Karpas-422 (cell line): ENCODE measurements around the gene WDR26. TPM values are rescaled to one million over a fixed set of nuclear protein-coding genes. Genes with fewer than 3 reads are reported as not detected.

Source experiments
- DNase-seq: peaks from one replicate; pipeline ENCODE4 v3.0.0-alpha.2; 2015
- H2AFZ ChIP-seq: fragments of 200-600 bp; sonication (generic); 2 replicates; pipeline ENCODE4 v1.6.1; 2014; ENCODE audit warnings: antibody characterized with exemption, low read length, mixed read lengths
- H3K27ac ChIP-seq: fragments of 200-600 bp; sonication (generic); 2 replicates; pipeline ENCODE4 v1.5.1; 2014; ENCODE audit warnings: mild to moderate bottlenecking, low read length, moderate library complexity
- H3K27me3 ChIP-seq: fragments of 200-600 bp; sonication (generic); 2 replicates; pipeline ENCODE4 v1.6.1; 2014; ENCODE audit warnings: low read length, mixed read lengths
- H3K36me3 ChIP-seq: fragments of 200-600 bp; sonication (generic); 2 replicates; pipeline ENCODE4 v1.6.1; 2014; ENCODE audit warnings: low read length, mixed read lengths; ENCODE audit not compliant: insufficient read depth
- H3K4me1 ChIP-seq: fragments of 200-600 bp; sonication (generic); 2 replicates; pipeline ENCODE4 v1.6.1; 2014; ENCODE audit warnings: mild to moderate bottlenecking, low read length, mixed read lengths
- H3K4me2 ChIP-seq: fragments of 200-600 bp; sonication (generic); 2 replicates; pipeline ENCODE4 v1.6.1; 2014; ENCODE audit warnings: low read length, low read depth, mild to moderate bottlenecking; ENCODE audit not compliant: poor library complexity, severe bottlenecking
- H3K4me3 ChIP-seq: fragments of 200-600 bp; sonication (generic); 2 replicates; pipeline ENCODE4 v1.5.1; 2014; ENCODE audit warnings: mild to moderate bottlenecking, antibody characterized with exemption, low read length, mixed read lengths
- H3K79me2 ChIP-seq: fragments of 200-600 bp; sonication (generic); 2 replicates; pipeline ENCODE4 v1.6.1; 2014; ENCODE audit warnings: mild to moderate bottlenecking, low read length, mixed read lengths
- H3K9ac ChIP-seq: fragments of 200-600 bp; sonication (generic); 2 replicates; pipeline ENCODE4 v1.6.0; 2014; ENCODE audit warnings: low read length
- H3K9me2 ChIP-seq: fragments of 200-600 bp; sonication (generic), shearing (Covaris generic); replicated peaks from 2 replicates; pipeline ENCODE4 v1.6.0; 2014; ENCODE audit warnings: mild to moderate bottlenecking, low read length, moderate library complexity; ENCODE audit not compliant: insufficient read depth
- H3K9me3 ChIP-seq: fragments of 300-700, 200-600 bp; sonication (generic); 2 replicates; pipeline ENCODE4 v1.6.1; 2014; ENCODE audit warnings: low read length, mixed read lengths
- H4K20me1 ChIP-seq: fragments of 200-600 bp; sonication (generic); 2 replicates; pipeline ENCODE4 v1.6.1; 2014; ENCODE audit warnings: mild to moderate bottlenecking, antibody characterized with exemption, low read length, low read depth; ENCODE audit not compliant: insufficient read depth
- total RNA-seq: library from RNA; depleted of rRNA; stranded (reverse); fragments of >200 nt; shearing (Covaris generic); gene quantifications from 2 replicates; pipeline ENCODE4 v1.2.3, GENCODE V29; 2014; ENCODE audit warnings: low replicate concordance

WDR26 gene
- total RNA-seq, 1 experiment from 2014 or later: 95.2 TPM

DNA sequence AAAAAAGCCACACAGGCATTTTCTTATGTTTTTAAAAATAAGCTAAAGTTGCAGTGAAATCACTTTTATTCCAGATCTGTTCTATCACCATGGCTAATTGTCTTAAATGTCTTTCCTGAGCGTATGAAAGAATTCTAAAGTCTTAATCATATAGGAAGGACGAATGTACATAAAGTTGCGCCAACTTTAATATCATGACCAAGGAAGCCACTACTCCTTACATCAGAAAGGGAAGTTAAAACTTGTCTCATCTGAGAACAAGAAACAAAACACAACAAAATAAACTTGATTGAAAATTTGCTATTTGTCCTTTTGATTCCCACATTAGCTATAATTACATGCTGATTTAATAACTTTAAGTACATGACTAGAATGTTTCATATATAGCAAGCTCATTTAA, 51.4 kb downstream of the WDR26 start:
- Histone ChIP-seq H3K27ac (no peak overlapping the region), H4K20me1 (no peaks in the 10 kb centered on the region), H3K4me1 (peaks cover 25% of the 10 kb centered on the region), H3K4me2 (no peak overlapping the region), H3K27me3 (no peaks in the 10 kb centered on the region), H3K9me2 (no peaks in the 10 kb centered on the region), H3K9me3 (no peaks in the 10 kb centered on the region), H3K4me3 (no peak overlapping the region), H3K79me2 (no peaks in the 10 kb centered on the region), H3K9ac (no peak overlapping the region), H2AFZ (no peak overlapping the region), H3K36me3 (peaks cover 18% of the 10 kb centered on the region; the same call in 1 of the 2 replicates)
- DNase-seq: no peak

DNA sequence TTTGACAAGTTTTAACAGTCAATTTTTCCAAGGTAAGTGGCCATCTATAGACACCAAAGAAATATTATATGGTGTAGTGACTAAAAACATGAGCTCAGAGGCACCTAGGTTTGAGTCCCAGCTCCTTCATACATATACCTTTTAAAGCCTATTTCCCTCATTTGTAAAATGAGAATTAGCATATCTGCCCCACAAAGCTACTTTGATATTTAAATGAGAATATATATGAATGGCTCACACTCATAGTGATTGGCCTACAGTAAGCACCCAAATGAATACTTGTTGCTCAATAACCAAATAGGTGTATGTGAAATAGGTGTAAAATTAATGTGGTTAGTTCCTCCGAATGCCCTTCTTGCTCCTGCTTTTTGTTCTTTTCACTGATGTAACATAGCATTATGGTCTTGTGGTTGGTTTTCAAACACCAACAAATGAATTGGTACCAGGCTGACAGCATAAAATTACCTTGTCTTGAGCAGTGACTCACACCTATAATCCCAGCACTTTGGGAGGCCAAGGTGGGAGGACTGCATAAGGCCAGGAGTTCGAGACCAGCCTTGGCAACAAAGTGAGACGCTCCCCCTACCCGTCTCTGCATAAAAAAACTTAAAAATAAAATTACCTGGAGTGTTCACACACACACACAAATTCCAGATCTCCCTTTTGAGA, 52.6 kb downstream of the WDR26 start:
- H3K9ac ChIP-seq: no peak overlapping the region
- no peak overlapping the region for H3K27ac ChIP-seq
- no peak overlapping the region for H3K4me2 ChIP-seq
- no peak overlapping the region for H2AFZ ChIP-seq
- H3K4me1 ChIP-seq: peaks cover 15% of the 10 kb centered on the region
- H3K9me3 ChIP-seq: no peaks in the 10 kb centered on the region
- peaks cover 14% of the 10 kb centered on the region for H3K36me3 ChIP-seq
- no peaks in the 10 kb centered on the region for H3K27me3 ChIP-seq
- H3K9me2 ChIP-seq: no peaks in the 10 kb centered on the region
- H4K20me1 ChIP-seq: no peaks in the 10 kb centered on the region
- no peak overlapping the region for H3K4me3 ChIP-seq
- no peak for DNase-seq
- H3K79me2 ChIP-seq: no peaks in the 10 kb centered on the region

DNA sequence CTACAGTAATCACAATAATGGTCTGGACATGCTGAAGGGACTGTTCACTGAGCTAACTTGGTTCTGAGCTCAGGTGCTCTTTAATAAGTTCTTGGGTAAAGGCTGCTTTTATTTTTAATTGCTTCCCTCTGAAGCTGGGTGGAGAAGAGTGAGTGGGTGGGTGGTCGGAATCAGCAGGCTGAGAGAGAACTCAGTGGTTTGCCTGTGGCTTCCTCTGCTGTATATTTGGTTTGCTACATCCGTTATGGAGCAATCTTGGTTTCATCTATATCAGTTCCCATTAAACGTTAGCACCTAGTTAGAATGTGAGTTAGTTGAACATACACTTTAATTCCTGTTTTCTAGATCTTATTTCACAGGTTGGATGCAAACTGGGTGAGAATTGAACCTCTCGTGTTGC, 54.6 kb downstream of the WDR26 start:
- no peak for DNase-seq
- no peaks in the 10 kb centered on the region for H3K9me3 ChIP-seq
- H3K4me2 ChIP-seq: no peak overlapping the region
- H3K9ac ChIP-seq: no peak overlapping the region
- H3K79me2 ChIP-seq: peaks cover 2% of the 10 kb centered on the region
- H3K4me3 ChIP-seq: no peak overlapping the region
- H3K27ac ChIP-seq: 0 out of 2 replicates have a peak overlapping the region, but pooled peaks have one; percentile 32
- no peaks in the 10 kb centered on the region for H3K27me3 ChIP-seq
- peaks cover 10% of the 10 kb centered on the region for H3K4me1 ChIP-seq
- H4K20me1 ChIP-seq: no peaks in the 10 kb centered on the region
- no peaks in the 10 kb centered on the region for H3K9me2 ChIP-seq
- H2AFZ ChIP-seq: no peak overlapping the region
- peaks cover 16% of the 10 kb centered on the region for H3K36me3 ChIP-seq

DNA sequence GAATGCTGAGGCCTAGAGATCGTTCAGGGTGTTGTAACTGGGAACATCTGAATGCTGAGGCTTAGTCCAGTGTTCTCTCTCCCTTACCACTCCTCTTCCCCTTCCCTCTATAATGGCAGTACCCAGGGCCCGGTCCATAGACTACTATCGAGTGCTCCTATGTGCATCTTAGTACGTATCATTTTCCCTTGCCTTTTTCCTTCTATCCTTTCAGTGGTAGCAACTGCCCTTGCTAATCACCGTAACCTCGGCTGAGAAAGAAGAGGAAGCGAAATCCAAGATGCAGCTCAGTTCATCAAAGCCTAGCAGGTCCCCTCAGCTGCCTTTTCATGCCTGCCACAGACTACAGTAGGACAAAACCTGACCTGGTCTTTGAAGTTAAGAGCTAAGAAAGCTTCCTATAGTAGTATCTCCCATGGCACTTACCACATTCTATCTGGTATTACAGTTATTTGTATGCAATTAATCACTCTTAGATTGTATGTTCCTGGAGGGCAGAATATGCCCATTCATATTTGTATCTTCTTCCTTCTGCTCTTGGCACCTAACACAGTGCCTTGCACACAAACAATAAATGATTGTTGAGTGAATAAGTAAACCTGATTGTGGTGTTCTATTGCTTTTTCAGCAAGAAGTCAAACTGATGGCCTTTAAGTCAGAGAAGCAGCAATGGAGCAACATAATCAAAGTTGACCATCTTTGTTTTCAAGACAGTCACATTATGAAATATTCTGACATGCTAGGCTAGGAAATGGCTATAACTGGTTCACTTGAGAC, 55.6 kb downstream of the WDR26 start:
- Histone ChIP-seq H3K9me3 (no peaks in the 10 kb centered on the region), H3K79me2 (peaks cover 6% of the 10 kb centered on the region), H3K9ac (no peak overlapping the region), H2AFZ (no peak overlapping the region), H3K4me3 (no peak overlapping the region), H3K27me3 (no peaks in the 10 kb centered on the region), H3K4me1 (peaks cover 10% of the 10 kb centered on the region), H3K4me2 (no peak overlapping the region), H3K9me2 (no peaks in the 10 kb centered on the region), H3K27ac (no peak overlapping the region), H4K20me1 (no peaks in the 10 kb centered on the region), H3K36me3 (peaks cover 18% of the 10 kb centered on the region)
- DNase-seq: no peak

DNA sequence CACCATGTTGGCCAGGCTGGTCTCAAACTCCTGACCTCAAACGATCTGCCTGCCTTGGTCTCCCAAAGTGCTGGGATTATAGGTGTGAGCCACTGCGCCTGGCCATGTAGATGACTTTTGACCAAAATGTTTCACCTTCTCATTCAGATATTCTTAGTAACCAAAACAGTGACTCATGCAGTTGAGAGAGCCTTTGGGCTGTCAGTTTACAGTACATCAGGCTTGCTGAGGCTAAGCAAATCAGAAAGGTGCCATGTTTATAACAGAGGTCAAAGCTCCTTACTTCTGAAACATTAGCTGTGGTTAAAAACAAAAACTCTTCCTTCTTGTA, 57.0 kb downstream of the WDR26 start:
- Histone ChIP-seq H4K20me1 (no peaks in the 10 kb centered on the region), H3K79me2 (peaks cover 12% of the 10 kb centered on the region), H3K4me1 (peaks cover 10% of the 10 kb centered on the region), H3K4me2 (no peak overlapping the region), H3K9me3 (no peaks in the 10 kb centered on the region), H3K4me3 (no peak overlapping the region), H3K27me3 (no peaks in the 10 kb centered on the region), H3K27ac (no peak overlapping the region), H3K9me2 (no peaks in the 10 kb centered on the region), H3K36me3 (peaks cover 28% of the 10 kb centered on the region), H3K9ac (no peak overlapping the region), H2AFZ (no peak overlapping the region)
- no peak for DNase-seq

DNA sequence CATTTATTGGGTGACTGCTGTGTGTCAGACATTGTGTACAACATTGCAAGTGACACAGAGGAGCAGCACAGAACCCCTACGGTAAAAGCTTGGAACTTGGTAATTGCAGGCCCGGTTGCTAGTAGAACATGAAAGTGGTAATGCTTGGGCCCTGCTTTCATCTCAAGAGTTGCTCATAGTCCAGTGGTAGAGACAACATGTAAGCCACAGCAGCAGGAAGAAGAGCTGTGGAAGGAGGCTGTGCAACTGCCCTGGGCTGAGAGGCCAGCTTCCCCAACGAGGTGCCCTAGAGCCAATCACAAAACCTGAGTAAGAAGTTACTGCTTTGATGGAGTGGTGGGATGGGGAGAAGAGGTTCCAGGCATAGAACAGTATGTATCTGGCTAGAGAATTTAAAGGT, 59.5 kb downstream of the WDR26 start:
- no peak for DNase-seq
- H3K27ac ChIP-seq: no peak overlapping the region

DNA sequence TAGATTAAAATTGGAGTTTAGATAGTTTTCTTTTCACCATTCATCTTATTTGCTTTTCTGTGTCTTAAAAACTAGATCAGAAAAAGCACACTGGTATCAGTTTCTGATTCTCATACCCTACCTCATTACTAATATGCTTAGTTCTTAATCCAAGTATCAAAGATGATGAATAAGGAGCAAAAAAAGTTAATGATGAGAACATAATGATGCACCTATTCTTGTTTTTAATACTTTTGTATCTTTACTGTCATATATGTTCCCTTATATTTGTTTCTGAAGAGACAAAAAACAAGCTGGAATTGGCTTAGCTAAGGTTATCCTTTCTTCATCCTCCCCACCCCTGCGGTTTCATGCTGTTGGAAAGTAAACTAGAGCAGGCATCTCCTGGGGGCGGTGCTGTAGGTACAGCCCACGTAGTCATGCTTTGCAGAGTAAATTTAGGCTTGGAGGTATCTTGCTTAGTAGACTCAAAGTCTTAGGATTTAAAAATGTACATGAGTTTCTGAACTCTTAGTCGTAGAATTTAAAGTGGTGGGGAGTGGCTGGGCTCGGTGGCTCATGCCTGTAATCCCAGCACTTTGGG, 61.5 kb downstream of the WDR26 start:
- Histone ChIP-seq H3K4me2 (no peak overlapping the region), H3K79me2 (peaks cover 32% of the 10 kb centered on the region), H3K27me3 (no peaks in the 10 kb centered on the region), H4K20me1 (no peaks in the 10 kb centered on the region), H3K9me2 (no peaks in the 10 kb centered on the region), H3K9ac (no peak overlapping the region), H3K9me3 (no peaks in the 10 kb centered on the region), H3K36me3 (peaks cover 53% of the 10 kb centered on the region), H3K4me1 (no peaks in the 10 kb centered on the region), H3K4me3 (no peak overlapping the region), H3K27ac (no peak overlapping the region), H2AFZ (no peak overlapping the region)
- DNase-seq: no peak

More for the DNA sequence above, 59.5 kb downstream of the WDR26 start:
- Histone ChIP-seq H3K9ac (no peak overlapping the region), H3K4me3 (no peak overlapping the region), H3K4me2 (no peak overlapping the region), H3K4me1 (no peaks in the 10 kb centered on the region), H3K9me2 (no peaks in the 10 kb centered on the region), H4K20me1 (no peaks in the 10 kb centered on the region), H3K36me3 (peaks cover 51% of the 10 kb centered on the region), H3K79me2 (peaks cover 29% of the 10 kb centered on the region), H3K9me3 (no peaks in the 10 kb centered on the region), H3K27me3 (no peaks in the 10 kb centered on the region), H2AFZ (no peak overlapping the region)

DNA sequence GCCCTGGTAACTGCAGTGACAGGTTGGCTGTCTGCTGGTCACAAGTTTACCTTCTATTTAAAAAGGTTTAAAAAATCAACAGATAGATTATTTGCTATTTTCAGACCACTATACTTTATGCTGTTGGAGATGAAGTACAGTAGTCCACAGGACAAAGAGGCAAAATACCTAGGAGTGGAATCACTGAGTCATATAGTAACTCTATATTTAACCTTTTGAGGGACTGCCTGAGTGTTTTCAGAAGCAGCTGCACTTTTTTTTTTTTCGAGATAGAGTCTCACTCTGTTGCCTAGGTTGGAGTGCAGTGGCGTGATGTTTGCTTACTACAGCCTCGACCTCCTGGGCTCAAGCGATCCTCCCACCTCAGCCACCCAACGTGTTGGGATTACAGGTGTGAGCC, 66.2 kb downstream of the WDR26 start:
- DNase-seq: no peak
- H3K27me3 ChIP-seq: no peaks in the 10 kb centered on the region
- H2AFZ ChIP-seq: no peak overlapping the region
- H3K79me2 ChIP-seq: peaks cover 62% of the 10 kb centered on the region
- H3K4me2 ChIP-seq: no peak overlapping the region
- H3K4me1 ChIP-seq: peaks cover 21% of the 10 kb centered on the region
- no peak overlapping the region for H3K9ac ChIP-seq
- H3K27ac ChIP-seq: no peak overlapping the region
- peaks cover 58% of the 10 kb centered on the region for H3K36me3 ChIP-seq
- no peaks in the 10 kb centered on the region for H4K20me1 ChIP-seq
- H3K9me2 ChIP-seq: no peaks in the 10 kb centered on the region
- H3K4me3 ChIP-seq: no peak overlapping the region
- H3K9me3 ChIP-seq: no peaks in the 10 kb centered on the region
